Spleen (tissue), 11 donors: ENCODE measurements around the gene TMCO4. TPM values are rescaled to one million over a fixed set of nuclear protein-coding genes. Genes with fewer than 3 reads are reported as not detected.

Experiments used
- DNase-seq: peaks from one replicate; pipeline ENCODE4 v3.0.0-alpha.2; 2020
- H3K27ac ChIP-seq, 8 donors: fragments of 200-600 bp; sonication (generic) in 7 of 8; 1 replicate in 4 of 8; 2 replicates in 4 of 8; pipeline versions ENCODE4 v1.5.0 to v1.8.0; 2016 to 2021; ENCODE audit warnings: inconsistent platforms in 4 of 8, mild to moderate bottlenecking in 4 of 8, moderate library complexity in 1 of 8
- H3K27me3 ChIP-seq, 7 donors: fragments of 200-600 bp; sonication (generic) in 6 of 7; replicated peaks in 1 of 7; 1 replicate in 4 of 7; 2 replicates in 3 of 7; pipeline versions ENCODE4 v1.5.0 to v1.8.0; 2016 to 2021; ENCODE audit warnings: inconsistent platforms in 3 of 7, mild to moderate bottlenecking in 1 of 7
- H3K36me3 ChIP-seq, 6 donors: fragments of 200-600 bp; sonication (generic) in 5 of 6; 1 replicate in 4 of 6; 2 replicates in 2 of 6; pipeline versions ENCODE4 v1.5.0 to v1.8.0; 2016 to 2021; ENCODE audit warnings: inconsistent platforms in 2 of 6
- H3K4me1 ChIP-seq, 6 donors: fragments of 200-600 bp; sonication (generic) in 5 of 6; 1 replicate in 3 of 6; 2 replicates in 3 of 6; pipeline versions ENCODE4 v1.5.0 to v1.8.0; 2016 to 2021; ENCODE audit warnings: inconsistent platforms in 3 of 6
- H3K4me3 ChIP-seq, 8 donors: fragments of 200-600 bp; sonication (generic) in 7 of 8; 1 replicate in 4 of 8; 2 replicates in 4 of 8; pipeline versions ENCODE4 v1.5.0 to v1.8.0; 2016 to 2021; ENCODE audit warnings: inconsistent platforms in 4 of 8, mild to moderate bottlenecking in 4 of 8, moderate library complexity in 2 of 8
- H3K9me3 ChIP-seq, 8 donors: fragments of 200-600 bp; sonication (generic) in 7 of 8; 1 replicate in 4 of 8; 2 replicates in 4 of 8; pipeline versions ENCODE4 v1.5.0 to v1.8.0; 2016 to 2021; ENCODE audit warnings: inconsistent platforms in 4 of 8
- POLR2A ChIP-seq, 3 donors: fragments of 450-650 bp; IDR thresholded peaks; one replicate each; pipeline ENCODE4 v1.5.1; 2017; ENCODE audit warnings: antibody characterized with exemption in 3 of 3, mild to moderate bottlenecking in 1 of 3
- POLR2AphosphoS5 ChIP-seq, 3 donors: sonication (generic); formaldehyde crosslinking; IDR thresholded peaks; one replicate each; pipeline ENCODE4 v1.5.1; 2017; ENCODE audit warnings: antibody characterized with exemption in 3 of 3
- WGBS, 5 donors: extraction: QIAGEN DNeasy Blood & Tissue Kit in 3 of 5; methylation state at CpG; one replicate each; pipeline versions ENCODE4 v1.1.5 to v1.1.7; 2013 to 2018; 5-methylcytosine and 5-hydroxymethylcytosine counted together
- intact Hi-C: fragments of 100-400 bp; cut with DNase I; formaldehyde crosslinking; loops from one replicate; pipeline ENCODE4 v1.15.0; 2023; ENCODE audit warnings: low total_unique reads
- polyA plus RNA-seq, 3 donors: library from polyadenylated mRNA; stranded (reverse); fragments of 200-250 nt; gene quantifications; one replicate each; pipeline ENCODE4 v1.2.1, GENCODE V29; 2013
- total RNA-seq, 7 donors: library from RNA; depleted of rRNA in 3 of 7; stranded (reverse); fragments of >200 nt in 3 of 7; fragmentation: NEBNext Ultra II Directional in 4 of 7; extraction: Animal tissue kit (Norgen Biotek cat#: 25700) in 4 of 7; gene quantifications; one replicate each; pipeline versions ENCODE4 v1.1.0 to v1.2.1, GENCODE V29; 2016 to 2021
- TF ChIP-seq, protein P1 (sequence below), 11 experiments: fragments of 200-600 bp in 7 of 11; fragments of 450-650 bp in 4 of 11; sonication (generic) in 4 of 11; IDR thresholded peaks in 8 of 11; conservative IDR thresholded peaks in 3 of 11; 1 replicate in 7 of 11; 2 replicates in 4 of 11; pipeline versions ENCODE4 v1.4.0 to v1.8.0; 2016 to 2021; ENCODE audit warnings: antibody characterized with exemption in 11 of 11, inconsistent platforms in 4 of 11, mild to moderate bottlenecking in 1 of 11
- donor health status: healthy with polysubstance abuse.
- donor health status: DM: no; HTN: no; CAD: no; lungs with moderate emphysema.
- donor health status: DM: no; HTN: no; CAD: no.
- donor health status: Bipolar disorder and iron deficiency.
- donor health status: healthy.
- donor health status: DM: no; HTN: no; CAD: no.
- donor health status: DM: yes; HTN: yes; CAD: no.

The TMCO4 gene
- total and polyA plus RNA-seq, 10 donors: 15.4 to 40.8 (median 27.2) TPM

DNA sequence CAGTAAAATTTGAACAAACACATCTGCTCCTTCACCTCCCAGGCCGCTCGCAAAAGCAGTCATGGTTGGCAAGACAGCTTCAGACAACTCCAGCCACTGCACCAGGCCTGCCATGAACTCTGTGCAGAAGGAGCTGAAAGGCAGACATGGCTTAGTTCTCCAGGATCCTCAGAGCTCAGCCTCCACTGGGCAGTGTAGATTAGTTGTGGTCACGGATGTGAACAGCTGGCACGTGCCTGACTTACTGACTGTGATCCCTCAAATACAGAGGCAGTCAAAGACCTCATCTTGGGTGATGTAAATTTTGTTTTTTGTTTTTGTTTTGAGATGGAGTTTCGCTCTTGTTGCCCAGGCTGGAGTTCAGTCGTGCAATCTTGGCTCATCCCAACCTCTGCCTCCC, 28.4 kb downstream of the TMCO4 start:
- intact Hi-C loops: no loop called here

DNA sequence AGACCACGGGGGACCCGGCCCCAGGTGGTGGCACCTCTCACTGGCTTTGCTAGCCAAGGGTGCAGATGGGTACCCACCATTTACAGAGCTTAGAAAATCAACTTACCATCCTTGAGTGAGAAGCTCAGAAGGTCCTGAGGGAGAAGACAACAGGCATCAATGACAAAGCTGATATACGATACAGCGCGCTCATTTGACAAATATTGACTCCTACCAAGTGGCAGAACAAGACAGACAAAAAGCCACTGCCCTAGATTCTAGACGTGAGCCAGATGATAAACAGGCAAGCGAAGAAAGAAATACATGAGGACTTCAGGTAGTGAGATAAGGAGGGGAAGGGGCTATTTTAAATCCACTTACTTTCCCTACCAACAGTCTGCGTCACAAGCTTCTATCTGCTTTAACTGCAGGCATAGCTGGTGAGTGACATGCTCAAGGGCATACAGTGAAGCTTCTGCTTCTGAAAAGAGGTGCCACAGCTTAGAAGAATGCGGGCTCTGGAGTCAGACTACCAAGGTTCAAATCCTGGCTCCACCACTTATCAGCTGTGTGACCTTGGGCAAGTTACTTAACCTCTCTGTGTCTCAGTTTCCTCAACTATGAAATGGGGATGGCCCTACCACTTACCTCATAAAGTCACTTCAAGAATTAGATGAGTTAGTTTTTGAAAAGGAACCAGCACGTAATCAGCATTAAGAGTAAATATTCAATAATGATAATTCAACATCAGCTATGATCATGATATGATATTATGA, 29.1 kb downstream of the TMCO4 start:
- intact Hi-C loops: no loop called here
- H3K27me3 ChIP-seq: no peaks in the 10 kb centered on the region
- H3K27ac ChIP-seq: no peak overlapping the region
- H3K36me3 ChIP-seq: peaks cover 0 to 100% (median 50%) of the 10 kb centered on the region in 6 donors
- H3K4me3 ChIP-seq: no peak overlapping the region
- TF ChIP-seq POLR2AphosphoS5 (IDR thresholded peaks at IDR 0.05): no peak
- no peak for DNase-seq
- H3K9me3 ChIP-seq: no peaks in the 10 kb centered on the region
- H3K4me1 ChIP-seq: peaks cover 0 to 6% (median 0%) of the 10 kb centered on the region in 6 donors
- WGBS, 5 donors: 80 to 88% (median 83%) methylated on average over 10 of the region's 10 CpGs

More for the DNA sequence above, 28.4 kb downstream of the TMCO4 start:
- peaks cover 0 to 100% (median 51%) of the 10 kb centered on the region in 6 donors for H3K36me3 ChIP-seq
- TF ChIP-seq, protein P1, sequence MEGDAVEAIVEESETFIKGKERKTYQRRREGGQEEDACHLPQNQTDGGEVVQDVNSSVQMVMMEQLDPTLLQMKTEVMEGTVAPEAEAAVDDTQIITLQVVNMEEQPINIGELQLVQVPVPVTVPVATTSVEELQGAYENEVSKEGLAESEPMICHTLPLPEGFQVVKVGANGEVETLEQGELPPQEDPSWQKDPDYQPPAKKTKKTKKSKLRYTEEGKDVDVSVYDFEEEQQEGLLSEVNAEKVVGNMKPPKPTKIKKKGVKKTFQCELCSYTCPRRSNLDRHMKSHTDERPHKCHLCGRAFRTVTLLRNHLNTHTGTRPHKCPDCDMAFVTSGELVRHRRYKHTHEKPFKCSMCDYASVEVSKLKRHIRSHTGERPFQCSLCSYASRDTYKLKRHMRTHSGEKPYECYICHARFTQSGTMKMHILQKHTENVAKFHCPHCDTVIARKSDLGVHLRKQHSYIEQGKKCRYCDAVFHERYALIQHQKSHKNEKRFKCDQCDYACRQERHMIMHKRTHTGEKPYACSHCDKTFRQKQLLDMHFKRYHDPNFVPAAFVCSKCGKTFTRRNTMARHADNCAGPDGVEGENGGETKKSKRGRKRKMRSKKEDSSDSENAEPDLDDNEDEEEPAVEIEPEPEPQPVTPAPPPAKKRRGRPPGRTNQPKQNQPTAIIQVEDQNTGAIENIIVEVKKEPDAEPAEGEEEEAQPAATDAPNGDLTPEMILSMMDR (IDR thresholded peaks at IDR 0.05 in 8 of 11, conservative IDR thresholded peaks at IDR 0.05 in 3 of 11): no peak
- TF ChIP-seq POLR2A (IDR thresholded peaks at IDR 0.05): no peak
- TF ChIP-seq POLR2AphosphoS5 (IDR thresholded peaks at IDR 0.05): no peak
- WGBS, 5 donors: 86 to 96% (median 93%) methylated on average over 6 of the region's 6 CpGs
- DNase-seq: no peak
- H3K4me3 ChIP-seq: no peak overlapping the region
- no peaks in the 10 kb centered on the region for H3K4me1 ChIP-seq
- H3K27ac ChIP-seq: no peak overlapping the region
- no peaks in the 10 kb centered on the region for H3K9me3 ChIP-seq
- H3K27me3 ChIP-seq: no peaks in the 10 kb centered on the region

DNA sequence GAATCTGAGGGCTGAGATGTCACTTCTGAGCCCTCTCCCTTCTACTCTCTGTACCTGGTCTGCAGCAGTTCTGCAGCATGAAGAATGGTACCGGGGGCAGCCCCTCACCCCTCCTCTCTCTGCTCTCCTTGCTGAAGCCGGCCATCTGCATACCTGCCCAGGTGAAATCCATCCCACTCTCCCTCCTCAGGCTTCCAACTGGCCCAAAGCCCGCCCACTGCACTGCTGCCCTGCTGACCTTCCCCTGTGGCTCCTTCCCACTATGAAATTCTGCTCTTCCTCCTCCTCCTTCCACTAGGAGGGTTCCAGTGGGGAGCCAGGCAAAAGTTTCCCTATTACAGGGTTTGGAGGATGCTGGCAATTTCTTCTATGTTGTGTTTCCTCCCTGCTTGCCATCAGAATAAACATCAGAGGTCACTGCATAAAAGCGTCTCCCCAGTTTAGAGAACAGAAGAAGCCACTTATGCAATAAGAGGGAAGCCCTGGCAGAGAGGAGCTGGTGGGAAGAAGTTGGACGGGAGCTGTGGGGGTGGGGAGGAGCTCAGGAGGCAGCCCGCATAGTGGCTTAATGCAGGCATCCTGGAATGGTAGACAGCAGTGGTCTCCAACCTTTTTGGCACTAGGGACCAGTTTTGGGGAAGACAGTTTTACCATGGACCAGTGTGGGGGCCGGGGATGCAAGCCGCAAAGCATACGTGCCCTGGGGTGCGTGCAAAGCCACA, 30.3 kb downstream of the TMCO4 start:
- Histone ChIP-seq H3K27me3 (no peaks in the 10 kb centered on the region), H3K4me1 (peaks cover 0 to 12% (median 0%) of the 10 kb centered on the region in 6 donors), H3K36me3 (peaks cover 0 to 100% (median 43%) of the 10 kb centered on the region in 6 donors), H3K27ac (no peak overlapping the region), H3K9me3 (no peaks in the 10 kb centered on the region), H3K4me3 (no peak overlapping the region)
- TF ChIP-seq, protein P1 (IDR thresholded peaks at IDR 0.05 in 8 of 11, conservative IDR thresholded peaks at IDR 0.05 in 3 of 11): no peak
- TF ChIP-seq POLR2A (IDR thresholded peaks at IDR 0.05): no peak
- TF ChIP-seq POLR2AphosphoS5 (IDR thresholded peaks at IDR 0.05): no peak
- 79 to 94% (median 82%) methylated on average over 10 of the region's 10 CpGs for WGBS, 5 donors
- no peak for DNase-seq
- intact Hi-C loops: no loop called here

DNA sequence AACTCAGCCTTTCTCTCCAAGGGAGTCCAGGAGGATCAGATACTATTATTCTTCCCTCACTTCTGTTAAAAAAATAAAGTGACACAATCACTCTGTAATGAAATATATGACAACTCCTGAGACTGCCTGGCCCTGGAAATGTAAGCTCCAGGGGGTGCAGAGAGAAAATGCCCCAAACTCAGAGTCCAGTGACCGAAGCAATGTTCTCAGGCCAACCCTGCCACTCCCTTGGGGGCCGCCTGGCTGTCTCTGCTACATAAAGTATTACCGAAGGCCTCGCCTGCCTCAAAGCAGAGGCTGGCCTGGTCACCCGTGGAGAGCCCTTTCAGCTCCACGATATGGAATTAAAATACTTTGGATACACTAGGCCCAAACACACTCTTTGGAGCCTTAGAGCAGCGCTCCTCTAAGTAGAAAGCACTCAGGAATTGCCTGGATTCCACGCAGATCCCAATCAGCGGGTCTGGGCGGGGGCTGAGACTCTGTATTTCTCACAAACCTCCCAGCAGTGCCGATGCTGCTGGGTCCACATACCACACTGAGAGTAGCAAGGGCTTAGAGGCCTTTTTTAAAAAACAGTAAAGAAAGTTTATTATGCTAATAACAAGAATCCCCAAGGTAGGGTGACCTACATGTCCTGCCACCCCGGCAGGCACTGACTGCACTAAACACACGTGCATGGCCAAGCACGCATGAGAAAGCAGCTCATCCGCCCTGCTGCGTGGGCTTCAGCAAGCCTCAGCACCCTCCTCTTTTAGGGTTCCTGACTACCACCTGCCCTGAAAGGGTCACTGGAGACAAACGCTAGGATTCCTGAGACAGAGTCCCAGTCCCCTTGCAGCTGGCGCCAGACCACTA, 31.1 kb downstream of the TMCO4 start:
- no peak for TF ChIP-seq POLR2AphosphoS5 (IDR thresholded peaks at IDR 0.05)
- TF ChIP-seq, protein P1 (IDR thresholded peaks at IDR 0.05 in 8 of 11, conservative IDR thresholded peaks at IDR 0.05 in 3 of 11): no peak
- TF ChIP-seq POLR2A (IDR thresholded peaks at IDR 0.05): no peak
- 86 to 96% (median 94%) methylated on average over 16 to 18 of the region's 18 CpGs for WGBS, 5 donors
- intact Hi-C loops: no loop called here
- peaks cover 0 to 100% (median 37%) of the 10 kb centered on the region in 6 donors for H3K36me3 ChIP-seq
- H3K27ac ChIP-seq: no peak overlapping the region
- H3K4me1 ChIP-seq: peaks cover 0 to 12% (median 0%) of the 10 kb centered on the region in 6 donors
- no peak overlapping the region for H3K4me3 ChIP-seq
- DNase-seq: no peak
- H3K9me3 ChIP-seq: no peaks in the 10 kb centered on the region
- no peaks in the 10 kb centered on the region for H3K27me3 ChIP-seq
